GM12874 (cell line): ENCODE measurements around the gene TTC16.

ENCODE experiments used
- CTCF ChIP-seq: IDR thresholded peaks from 2 replicates; pipeline ENCODE4 v1.5.1; 2011; ENCODE audit warnings: low read depth, mild to moderate bottlenecking, control low read depth, low read length, moderate library complexity; ENCODE audit not compliant: insufficient read depth

Gene TTC16

GRCh38 chr9:127758843-127759242 lies 43.0 kb downstream of the TTC16 start:
- TF ChIP-seq CTCF, result no peak

- no peak for TF ChIP-seq CTCF
These were observed 45.2 kb downstream of the TTC16 start for GRCh38 chr9:127761061-127761460.

GRCh38 chr9:127761491-127761956 lies 45.6 kb downstream of the TTC16 start:
- no peak for TF ChIP-seq CTCF

GRCh38 chr9:127762111-127762676 lies 46.3 kb downstream of the TTC16 start:
- TF ChIP-seq CTCF, result no peak

- peak; percentile 66 for TF ChIP-seq CTCF
These were observed 48.1 kb downstream of the TTC16 start for GRCh38 chr9:127763918-127764384.

- TF ChIP-seq CTCF, result no peak
These were observed 49.5 kb downstream of the TTC16 start for GRCh38 chr9:127765418-127765817.

- no peak for TF ChIP-seq CTCF
These were observed 51.5 kb downstream of the TTC16 start for GRCh38 chr9:127767410-127767809.

GRCh38 chr9:127767909-127768331 lies 52.0 kb downstream of the TTC16 start:
- no peak for TF ChIP-seq CTCF
